HPDE6-E6E7 (cell line): ENCODE measurements around the gene ATP6V1G3.
"Not testable (repeated sequence)": the region's sequence is repeated elsewhere in the genome, so short reads cannot be mapped to it uniquely, and the experiment has no call there.

Experiments used
- DNase-seq: peaks from one replicate; pipeline ENCODE4 v3.0.0; 2011; ENCODE audit warnings: missing footprints; ENCODE audit errors: extremely low spot score

ATP6V1G3 gene

GRCh38 chr1:198542632-198543031 is 2.2 kb upstream of the ATP6V1G3 start:
- no peak for DNase-seq

DNA sequence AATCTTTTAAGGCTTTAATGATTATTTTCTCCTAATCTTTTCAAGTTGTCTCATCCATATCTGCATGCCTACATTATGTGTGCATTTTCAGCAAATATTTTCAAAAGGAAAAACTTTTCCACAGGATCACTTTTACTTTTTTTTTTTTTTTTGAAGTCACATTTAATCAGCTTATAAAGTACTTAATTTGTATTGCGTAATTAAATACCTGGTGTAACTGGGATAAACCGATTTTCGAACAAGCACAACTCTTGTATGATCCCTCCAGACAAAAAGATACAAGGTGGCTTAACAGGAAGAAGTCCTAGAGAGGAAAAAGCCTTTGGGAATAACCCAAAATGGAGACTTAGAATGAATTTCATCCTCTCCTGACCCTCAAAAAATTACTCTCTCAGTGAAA is 1.3 kb upstream of the ATP6V1G3 start:
- DNase-seq, result no peak

GRCh38 chr1:198538579-198539364 is 1.7 kb downstream of the ATP6V1G3 start:
- no peak for DNase-seq

DNA sequence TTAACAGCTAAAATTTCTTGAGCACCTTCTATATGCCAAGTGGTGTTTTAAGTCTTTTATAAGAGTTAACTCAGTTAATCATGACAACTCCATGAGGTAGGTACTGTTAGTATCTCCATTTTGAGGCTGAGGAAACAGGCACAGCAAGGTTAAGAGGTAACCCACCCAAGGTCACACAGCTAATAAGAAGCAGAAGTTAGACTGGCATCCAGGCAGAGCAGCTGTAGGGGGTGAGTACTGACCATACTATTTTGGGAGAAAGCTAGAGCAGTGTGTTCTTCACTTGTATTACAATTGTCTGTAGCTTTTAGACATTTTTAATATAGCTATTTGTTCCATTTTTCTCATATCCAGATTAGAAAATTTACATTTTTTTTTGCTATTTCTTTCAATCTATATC is 4.8 kb downstream of the ATP6V1G3 start:
- no peak for DNase-seq

DNA sequence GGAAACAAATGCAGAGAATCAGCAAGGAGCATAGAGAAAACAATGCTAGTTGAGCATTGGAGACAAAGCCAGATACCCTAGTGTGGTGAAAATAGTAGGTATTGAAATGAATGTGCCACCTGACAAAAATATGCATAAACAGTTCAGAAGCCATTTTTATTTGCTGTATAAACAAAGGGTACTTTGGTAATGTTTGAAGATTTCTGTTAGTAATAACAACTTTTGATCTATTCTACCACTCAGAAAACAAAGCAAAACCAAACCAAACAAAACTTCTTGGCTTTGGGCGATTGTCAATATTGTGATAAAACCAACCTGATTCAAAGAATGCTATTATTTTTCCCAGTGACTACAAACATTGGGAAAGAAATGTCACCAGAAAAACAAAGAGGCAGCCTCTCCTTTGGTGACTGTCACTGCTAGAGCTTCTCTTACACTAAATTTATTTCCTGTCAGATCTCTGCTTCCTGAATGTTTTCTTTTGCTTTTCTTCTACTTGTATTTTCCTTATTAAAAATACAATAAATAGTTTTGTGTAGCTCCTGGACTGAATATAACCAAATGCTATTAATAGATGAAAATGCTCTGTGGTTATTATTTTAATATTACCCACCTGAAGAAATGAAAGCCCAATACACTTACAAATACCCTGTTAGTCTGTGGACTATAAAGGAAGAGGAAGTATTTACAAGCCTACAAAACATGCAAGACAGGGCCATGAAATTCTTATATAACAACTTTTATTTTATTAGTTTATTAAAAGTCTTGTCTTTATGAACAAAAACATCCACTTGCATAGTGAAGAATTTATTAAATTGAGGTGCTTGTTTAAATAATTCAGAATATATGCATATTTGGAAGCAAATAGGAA is 5.7 kb downstream of the ATP6V1G3 start:
- no peak for DNase-seq

GRCh38 chr1:198531891-198532290 is 8.6 kb downstream of the ATP6V1G3 start:
- no peak for DNase-seq

DNA sequence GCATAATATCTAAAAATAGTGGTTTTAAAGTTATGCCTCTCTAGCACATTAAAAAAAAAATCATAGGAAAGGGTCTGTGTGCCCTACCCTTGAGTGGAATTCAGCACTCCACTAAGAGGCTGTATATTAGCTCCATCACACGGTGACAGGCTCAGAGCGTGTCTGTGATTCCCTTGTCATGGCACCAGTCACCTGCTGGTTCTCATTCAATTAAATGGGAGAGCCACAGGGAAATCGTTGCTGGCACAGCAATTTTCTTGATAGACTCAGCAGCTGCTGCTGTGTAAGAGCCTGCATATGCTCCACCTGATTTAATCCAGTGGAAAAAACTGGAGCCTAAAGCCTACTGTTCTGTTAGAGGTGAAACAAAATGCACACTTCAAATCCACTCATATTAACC is 9.5 kb downstream of the ATP6V1G3 start:
- DNase-seq, result no peak

- DNase-seq, result no peak
These were observed 11.1 kb downstream of the ATP6V1G3 start for GRCh38 chr1:198529414-198529813.

DNA sequence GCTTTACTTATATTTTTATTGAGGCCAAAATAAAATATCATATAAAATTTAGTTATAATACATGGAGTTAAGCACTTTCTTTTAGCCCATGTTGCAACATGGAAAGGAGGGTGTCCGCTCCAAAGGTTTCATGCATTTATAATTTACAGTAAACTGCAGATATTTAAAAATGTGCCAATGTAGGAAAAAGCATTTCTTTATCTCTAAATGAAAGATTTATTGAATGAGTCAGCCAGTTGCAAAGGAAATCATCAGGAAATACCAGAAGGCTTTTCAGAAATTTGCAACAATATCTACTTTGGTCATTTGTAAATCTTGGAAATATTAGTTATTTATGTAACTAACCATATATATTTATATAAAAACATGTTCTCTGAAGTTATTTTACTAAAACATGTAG is 12.1 kb downstream of the ATP6V1G3 start:
- no peak for DNase-seq

- DNase-seq, result no peak
These were observed 15.9 kb downstream of the ATP6V1G3 start for GRCh38 chr1:198524556-198524955.

- DNase-seq, result not testable (repeated sequence)
These were observed 16.4 kb downstream of the ATP6V1G3 start for GRCh38 chr1:198524127-198524526.

DNA sequence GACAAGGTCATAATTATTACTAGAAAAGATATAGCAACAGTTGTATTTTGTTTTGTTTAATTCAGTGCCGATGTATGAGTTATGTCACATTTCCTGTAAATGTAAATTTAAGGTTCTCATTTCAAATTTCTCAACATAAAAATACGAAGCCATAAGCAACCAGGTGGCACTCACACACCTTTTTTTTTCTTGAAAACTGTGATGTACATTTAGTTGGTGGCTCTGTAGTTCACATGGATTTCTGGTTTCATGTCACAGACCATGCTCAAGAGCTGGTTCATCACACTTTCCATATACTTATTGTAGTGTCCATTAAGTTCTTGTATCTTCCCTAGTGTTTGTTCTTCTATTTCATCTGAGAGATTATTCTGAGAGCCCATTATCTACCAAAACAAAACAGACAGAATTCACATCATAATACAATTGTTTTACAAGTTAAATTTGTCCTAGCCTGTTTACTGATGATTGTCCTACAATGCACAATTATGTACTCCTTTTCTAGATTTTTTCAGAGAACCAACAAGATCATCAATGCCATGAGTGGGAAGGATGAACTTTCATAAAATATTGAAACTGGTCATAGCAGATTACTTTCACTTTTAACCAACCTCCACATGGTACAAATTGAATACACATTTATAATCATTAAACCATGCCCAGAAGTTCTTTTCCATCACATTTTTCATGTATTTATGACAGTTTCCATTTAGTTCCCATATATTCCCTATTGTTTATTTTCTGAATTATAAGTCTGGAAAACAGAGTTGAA is 17.1 kb downstream of the ATP6V1G3 start:
- DNase-seq, result no peak

- DNase-seq, result no peak
These were observed 19.8 kb downstream of the ATP6V1G3 start for GRCh38 chr1:198520524-198521254.

DNA sequence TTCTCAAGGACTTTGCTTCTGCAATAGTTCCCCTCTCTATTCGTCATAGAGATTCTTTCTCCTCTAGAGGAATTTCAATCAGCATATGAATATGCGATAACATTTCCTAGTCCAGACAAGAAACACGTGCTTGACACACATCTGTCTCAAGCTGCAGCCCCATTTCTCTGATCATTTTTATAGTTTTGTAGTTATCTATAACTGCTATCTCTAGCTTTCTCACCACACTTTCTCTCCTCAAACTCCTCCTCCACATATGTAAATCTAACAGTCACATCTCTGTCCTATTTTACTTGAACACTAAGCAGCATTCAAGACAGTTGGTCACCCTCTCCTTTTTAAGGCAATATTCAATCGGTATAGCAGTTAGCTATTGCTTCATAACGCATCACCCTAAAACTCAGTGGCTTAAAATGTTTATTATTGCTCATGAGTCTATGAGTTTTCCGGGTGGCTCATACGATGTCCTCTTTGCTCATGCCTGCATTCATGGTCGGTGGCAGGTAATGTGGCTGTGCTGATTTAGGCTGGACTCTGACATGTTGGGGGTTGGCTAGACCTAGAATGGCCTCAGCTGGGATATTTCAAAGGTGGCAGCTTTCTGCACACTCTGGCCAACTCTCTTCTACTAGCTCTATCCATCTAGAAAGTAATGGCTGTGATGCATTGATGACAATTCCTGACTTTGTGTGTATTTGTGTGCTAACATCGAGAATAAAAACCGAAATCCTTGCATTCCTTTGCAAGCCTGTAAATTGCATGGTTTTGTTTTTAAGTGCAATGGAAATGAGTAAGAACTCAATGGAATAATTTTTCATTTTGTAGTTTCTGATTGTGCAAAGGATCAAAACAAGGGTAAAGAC is 20.6 kb downstream of the ATP6V1G3 start:
- no peak for DNase-seq

DNA sequence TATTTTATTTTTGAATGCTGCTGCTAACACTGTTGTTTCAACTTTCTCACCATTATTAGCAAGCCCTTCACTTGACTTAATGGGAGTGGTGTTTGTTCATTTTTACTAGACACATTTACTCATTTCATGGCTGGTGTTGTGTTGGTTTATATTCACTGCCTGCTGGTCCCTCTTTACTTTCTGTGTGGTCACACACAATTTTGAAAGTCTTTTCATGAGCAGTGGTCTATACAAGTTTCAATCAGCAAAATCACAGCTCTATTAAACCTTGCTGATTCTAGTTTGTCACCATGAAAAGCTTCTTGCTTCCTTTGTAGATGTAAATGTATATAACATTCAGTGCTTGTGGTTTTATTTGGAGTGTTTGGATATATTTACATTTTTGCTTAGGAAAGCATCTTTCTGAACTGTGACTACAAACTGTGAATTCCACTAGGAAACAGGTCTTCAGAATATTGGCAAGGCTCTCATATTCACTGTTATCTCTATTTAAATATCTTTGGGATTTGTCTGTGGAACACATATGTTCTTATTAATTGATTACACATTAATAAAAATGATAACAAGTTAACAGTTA is 22.8 kb downstream of the ATP6V1G3 start:
- no peak for DNase-seq

DNA sequence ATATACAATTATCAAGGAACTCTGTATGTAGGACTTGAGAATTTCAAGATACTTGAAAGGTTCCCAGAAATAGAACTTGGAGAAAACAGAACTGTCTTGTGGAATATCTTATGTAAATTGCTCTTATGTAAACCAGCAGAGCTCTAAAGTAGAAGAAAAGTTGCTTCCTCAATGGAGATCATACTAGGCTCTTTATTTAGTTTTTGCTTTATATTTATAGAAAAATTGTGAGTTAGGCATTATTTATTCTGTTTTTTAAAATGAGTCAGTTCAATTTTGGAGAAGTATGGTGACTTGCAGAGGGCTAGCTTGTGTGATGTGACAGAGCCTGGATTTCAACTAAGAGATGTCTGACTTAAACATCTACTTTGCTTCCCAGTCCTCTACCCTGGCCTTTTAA is 40.4 kb downstream of the ATP6V1G3 start:
- DNase-seq, result no peak

GRCh38 chr1:198499588-198499987 is 40.9 kb downstream of the ATP6V1G3 start:
- no peak for DNase-seq

DNA sequence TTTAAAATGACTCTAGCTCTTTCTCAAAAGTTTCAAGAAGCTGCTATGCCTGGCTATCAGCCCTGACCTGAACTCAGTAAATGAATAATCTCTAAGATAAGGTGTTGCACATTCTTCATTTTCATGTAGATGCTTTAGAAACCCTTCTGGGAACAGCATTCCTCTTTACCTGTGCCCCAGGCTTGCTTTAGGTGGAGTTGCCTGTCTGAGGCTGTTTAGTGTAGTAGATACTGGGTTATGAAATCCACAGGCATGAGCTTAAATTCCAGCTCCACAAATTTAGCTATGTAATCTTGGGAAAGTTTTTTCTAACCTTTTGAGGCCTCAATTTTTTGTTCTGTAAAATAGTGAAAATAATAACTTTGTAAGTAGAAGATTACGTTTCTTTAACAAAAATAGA is 41.6 kb downstream of the ATP6V1G3 start:
- no peak for DNase-seq

- no peak for DNase-seq
These were observed 42.4 kb downstream of the ATP6V1G3 start for GRCh38 chr1:198498103-198498385.

- DNase-seq, result no peak
These were observed 43.0 kb downstream of the ATP6V1G3 start for GRCh38 chr1:198497326-198498102.
